Fibroblast of lung (primary cell): ENCODE measurements around the gene AP4E1. TPM values are rescaled to one million over a fixed set of nuclear protein-coding genes. Genes with fewer than 3 reads are reported as not detected.

Experiments used
- DNase-seq, 2 donors: peaks; one replicate each; pipeline versions ENCODE4 v3.0.0 to v3.0.0-alpha.2; 2010; ENCODE audit warnings: low read depth in 2 of 2
- H2AFZ ChIP-seq: 2 replicates; pipeline ENCODE4 v1.5.1; 2012; ENCODE audit warnings: low read length, control low read depth, inconsistent platforms
- H3K27ac ChIP-seq: 2 replicates; pipeline ENCODE4 v1.5.1; 2011; ENCODE audit warnings: low read length, control low read depth; ENCODE audit not compliant: insufficient read depth
- H3K27me3 ChIP-seq: 2 replicates; pipeline ENCODE4 v1.5.1; 2011; ENCODE audit warnings: mild to moderate bottlenecking, low read length; ENCODE audit not compliant: control insufficient read depth, insufficient read depth
- H3K36me3 ChIP-seq: 2 replicates; pipeline ENCODE4 v1.5.1; 2011; ENCODE audit warnings: low read length; ENCODE audit not compliant: control insufficient read depth, insufficient read depth
- H3K4me1 ChIP-seq: 2 replicates; pipeline ENCODE4 v1.5.1; 2011; ENCODE audit warnings: low read length; ENCODE audit not compliant: control insufficient read depth, insufficient read depth; ENCODE audit errors: extremely low read depth
- H3K4me2 ChIP-seq: 2 replicates; pipeline ENCODE4 v1.5.1; 2011; ENCODE audit warnings: low read length, control low read depth; ENCODE audit not compliant: insufficient read depth; ENCODE audit errors: extremely low read depth
- H3K4me3 ChIP-seq, 4 experiments: fragments of 200-600 bp in 1 of 4; sonication (generic) in 1 of 4; replicated peaks in 1 of 4; 2 replicates each; pipeline ENCODE4 v1.5.1; 2011 to 2016; ENCODE audit warnings: low read length in 4 of 4, low read depth in 3 of 4, mild to moderate bottlenecking in 3 of 4, control low read depth in 2 of 4, inconsistent platforms in 1 of 4, mixed read lengths in 1 of 4; ENCODE audit not compliant: insufficient read depth in 1 of 4; ENCODE audit errors: control extremely low read depth in 1 of 4
- H3K79me2 ChIP-seq: 2 replicates; pipeline ENCODE4 v1.5.1; 2012; ENCODE audit warnings: mild to moderate bottlenecking, low read length, inconsistent platforms; ENCODE audit not compliant: control insufficient read depth, insufficient read depth
- H3K9ac ChIP-seq: 2 replicates; pipeline ENCODE4 v1.5.1; 2011; ENCODE audit warnings: mild to moderate bottlenecking, low read length, control low read depth; ENCODE audit not compliant: insufficient read depth
- H3K9me3 ChIP-seq: 2 replicates; pipeline ENCODE4 v1.5.1; 2012; ENCODE audit warnings: low read depth, low read length; ENCODE audit not compliant: control insufficient read depth, insufficient read depth
- H4K20me1 ChIP-seq: 2 replicates; pipeline ENCODE4 v1.5.1; 2011; ENCODE audit warnings: low read length; ENCODE audit not compliant: control insufficient read depth, insufficient read depth; ENCODE audit errors: extremely low read depth
- EZH2 ChIP-seq: IDR thresholded peaks from 2 replicates; pipeline ENCODE4 v1.5.1; 2012; ENCODE audit warnings: low read length, control low read depth, mild to moderate bottlenecking; ENCODE audit errors: missing control alignments
- polyA plus RNA-seq, 2 donors: library from polyadenylated mRNA; depleted of rRNA in 1 of 2; stranded (reverse) in 1 of 2; unstranded in 1 of 2; fragments of >200 nt; gene quantifications; 2 replicates each; pipeline ENCODE4 v1.2.1, GENCODE V29; 2011 to 2012; ENCODE audit warnings: missing spikeins in 1 of 2
- total RNA-seq: library from RNA; depleted of rRNA; stranded (reverse); fragments of >200 nt; gene quantifications from 2 replicates; pipeline ENCODE4 v1.2.1, GENCODE V29; 2014
- TF ChIP-seq, protein P1 (sequence below), 2 donors: IDR thresholded peaks in 1 of 2; conservative IDR thresholded peaks in 1 of 2; 1 replicate in 1 of 2; 2 replicates in 1 of 2; pipeline ENCODE4 v1.5.1; 2011 to 2012; ENCODE audit warnings: low read length in 2 of 2, control low read depth in 1 of 2, inconsistent platforms in 1 of 2, low read depth in 1 of 2, mild to moderate bottlenecking in 1 of 2

Gene AP4E1
- total and polyA plus RNA-seq, 2 donors (not counting 1 experiment from before 2014, with no cell fraction given) = 7.3 to 19.7 TPM

DNA sequence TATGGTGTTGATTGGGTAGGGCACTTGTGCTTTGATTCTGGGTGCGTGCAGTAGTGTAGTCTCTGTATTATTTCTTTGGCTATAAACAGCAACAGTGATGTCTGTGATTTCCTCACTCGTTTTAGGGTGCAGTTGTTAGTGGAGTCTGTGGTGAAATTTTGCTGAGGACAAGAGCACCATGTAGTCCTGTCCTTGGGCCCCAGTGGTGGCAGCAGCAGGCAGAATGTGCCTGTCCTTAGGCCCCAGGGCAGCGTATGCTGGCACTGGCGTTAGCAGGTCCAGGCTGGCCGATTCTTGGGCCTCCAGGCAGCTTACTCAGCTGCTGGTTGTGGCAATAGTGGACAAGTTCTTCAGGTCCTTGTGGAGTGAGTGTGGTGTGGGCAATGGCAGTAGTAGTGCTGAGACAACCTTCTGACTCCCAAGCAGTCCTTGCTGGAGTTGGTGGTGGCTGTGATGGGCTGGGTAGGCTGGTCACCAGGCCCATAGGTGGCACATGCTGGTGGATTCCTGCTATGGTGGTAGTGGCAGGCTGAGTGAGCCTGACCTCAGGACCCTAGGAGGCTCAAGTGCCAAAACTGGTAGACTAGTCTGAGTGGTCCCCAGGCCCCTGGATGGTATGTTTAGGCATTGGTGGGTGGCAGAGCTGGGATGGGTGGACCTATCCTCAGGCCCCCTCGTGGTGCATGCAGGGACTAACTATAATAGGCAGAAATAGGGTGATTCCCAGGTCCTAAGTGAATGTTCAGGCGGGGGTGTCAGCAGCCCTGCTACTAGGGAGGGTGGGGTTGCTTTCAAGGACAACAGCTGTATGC, 129.9 kb downstream of the AP4E1 start:
- no peak for TF ChIP-seq EZH2
- TF ChIP-seq, protein P1, sequence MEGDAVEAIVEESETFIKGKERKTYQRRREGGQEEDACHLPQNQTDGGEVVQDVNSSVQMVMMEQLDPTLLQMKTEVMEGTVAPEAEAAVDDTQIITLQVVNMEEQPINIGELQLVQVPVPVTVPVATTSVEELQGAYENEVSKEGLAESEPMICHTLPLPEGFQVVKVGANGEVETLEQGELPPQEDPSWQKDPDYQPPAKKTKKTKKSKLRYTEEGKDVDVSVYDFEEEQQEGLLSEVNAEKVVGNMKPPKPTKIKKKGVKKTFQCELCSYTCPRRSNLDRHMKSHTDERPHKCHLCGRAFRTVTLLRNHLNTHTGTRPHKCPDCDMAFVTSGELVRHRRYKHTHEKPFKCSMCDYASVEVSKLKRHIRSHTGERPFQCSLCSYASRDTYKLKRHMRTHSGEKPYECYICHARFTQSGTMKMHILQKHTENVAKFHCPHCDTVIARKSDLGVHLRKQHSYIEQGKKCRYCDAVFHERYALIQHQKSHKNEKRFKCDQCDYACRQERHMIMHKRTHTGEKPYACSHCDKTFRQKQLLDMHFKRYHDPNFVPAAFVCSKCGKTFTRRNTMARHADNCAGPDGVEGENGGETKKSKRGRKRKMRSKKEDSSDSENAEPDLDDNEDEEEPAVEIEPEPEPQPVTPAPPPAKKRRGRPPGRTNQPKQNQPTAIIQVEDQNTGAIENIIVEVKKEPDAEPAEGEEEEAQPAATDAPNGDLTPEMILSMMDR (conservative IDR thresholded peaks at IDR 0.05 in 1 of 2, IDR thresholded peaks at IDR 0.05 in 1 of 2; ENCODE audit: low read depth in 1 of 2, low read length in 2 of 2) = no peak
- Histone ChIP-seq H4K20me1 (no peaks in the 10 kb centered on the region), H3K36me3 (no peaks in the 10 kb centered on the region), H3K27ac (no peak overlapping the region), H3K27me3 (no peaks in the 10 kb centered on the region), H3K79me2 (no peaks in the 10 kb centered on the region), H3K4me1 (no peaks in the 10 kb centered on the region), H3K9ac (no peak overlapping the region), H3K9me3 (no peaks in the 10 kb centered on the region), H3K4me3 (no peak overlapping the region), H2AFZ (no peak overlapping the region), H3K4me2 (no peak overlapping the region)
- DNase-seq = no peak

DNA sequence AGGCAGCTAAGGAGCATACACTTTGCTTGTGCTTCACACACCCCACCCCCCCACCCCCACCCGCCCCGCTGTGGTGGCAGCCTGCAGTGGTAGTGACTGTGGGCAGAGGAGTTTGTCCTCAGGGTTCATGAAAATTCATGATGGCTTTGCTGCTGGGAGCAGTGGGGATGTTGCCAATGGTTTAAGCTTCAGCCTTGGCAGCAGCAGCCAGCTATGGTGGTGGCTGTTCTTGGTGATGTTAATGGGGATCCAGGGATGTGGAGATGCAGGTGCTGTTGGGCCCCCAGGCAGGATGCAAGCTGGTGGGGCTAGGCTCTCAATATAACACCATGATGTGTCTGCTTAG, 130.5 kb downstream of the AP4E1 start:
- Histone ChIP-seq H3K79me2 (no peaks in the 10 kb centered on the region), H3K36me3 (no peaks in the 10 kb centered on the region), H3K27me3 (no peaks in the 10 kb centered on the region), H3K4me2 (no peak overlapping the region), H4K20me1 (no peaks in the 10 kb centered on the region), H3K9ac (no peak overlapping the region), H3K27ac (no peak overlapping the region), H3K4me1 (no peaks in the 10 kb centered on the region), H3K9me3 (no peaks in the 10 kb centered on the region), H2AFZ (no peak overlapping the region), H3K4me3 (no peak overlapping the region)
- no peak for TF ChIP-seq EZH2
- TF ChIP-seq, protein P1 (conservative IDR thresholded peaks at IDR 0.05 in 1 of 2, IDR thresholded peaks at IDR 0.05 in 1 of 2; ENCODE audit: low read depth in 1 of 2, low read length in 2 of 2) = no peak
- no peak for DNase-seq

DNA sequence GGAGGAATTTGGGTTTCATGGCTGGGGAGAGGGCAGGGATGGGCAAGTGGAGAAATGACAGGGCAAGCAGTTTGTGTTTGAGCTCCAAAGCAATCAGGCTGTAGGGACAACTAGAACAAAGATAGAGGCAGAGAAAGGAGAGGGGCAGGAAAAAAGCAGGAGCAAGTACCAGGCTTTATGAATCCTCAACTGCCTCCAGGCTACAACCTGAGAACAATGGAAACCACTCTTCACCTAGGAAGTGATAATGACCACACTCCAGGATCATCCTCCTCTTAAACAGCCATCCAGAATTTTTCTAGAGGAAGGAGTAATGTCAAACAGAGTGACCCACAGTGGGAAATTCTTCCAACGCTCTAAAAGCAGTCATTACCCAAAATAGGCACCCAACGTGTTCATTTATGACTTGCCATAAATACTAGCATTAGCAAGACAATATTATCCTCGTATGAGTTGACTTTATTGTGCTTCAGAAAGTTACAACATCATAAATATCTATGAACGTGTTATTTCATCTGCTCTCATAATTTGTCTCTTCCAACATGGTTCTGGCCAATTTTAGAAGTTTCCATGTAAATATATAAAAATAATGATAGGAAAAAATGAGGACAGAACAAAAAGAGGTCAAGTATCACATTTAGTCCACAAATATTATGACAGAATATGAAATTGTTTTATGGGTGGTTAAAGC, 135.7 kb downstream of the AP4E1 start:
- H3K27ac ChIP-seq = no peak overlapping the region
- no peaks in the 10 kb centered on the region for H3K36me3 ChIP-seq
- TF ChIP-seq EZH2 = no peak
- TF ChIP-seq, protein P1 (conservative IDR thresholded peaks at IDR 0.05 in 1 of 2, IDR thresholded peaks at IDR 0.05 in 1 of 2; ENCODE audit: low read depth in 1 of 2, low read length in 2 of 2) = no peak
- DNase-seq = no peak
- no peaks in the 10 kb centered on the region for H3K79me2 ChIP-seq
- no peaks in the 10 kb centered on the region for H3K9me3 ChIP-seq
- no peak overlapping the region for H3K4me3 ChIP-seq
- H3K4me2 ChIP-seq = no peak overlapping the region
- H3K27me3 ChIP-seq = no peaks in the 10 kb centered on the region
- H4K20me1 ChIP-seq = no peaks in the 10 kb centered on the region
- peaks cover 2% of the 10 kb centered on the region for H3K4me1 ChIP-seq
- H3K9ac ChIP-seq = no peak overlapping the region
- no peak overlapping the region for H2AFZ ChIP-seq
